Measurements from ENCODE around the gene PAIP1. TPM values are rescaled to one million over a fixed set of nuclear protein-coding genes. Genes with fewer than 3 reads are reported as not detected.

PAIP1 gene
- total RNA-seq: 79.9 and 93.7 TPM in 2 replicates

GRCh38 chr5:43556857-43557542, at the start of gene PAIP1:
Gene PAIP1, minus strand, starts transcription at chr5:43557077. Its CDS starts 231 bp downstream, at chr5:43556846.

DNA sequence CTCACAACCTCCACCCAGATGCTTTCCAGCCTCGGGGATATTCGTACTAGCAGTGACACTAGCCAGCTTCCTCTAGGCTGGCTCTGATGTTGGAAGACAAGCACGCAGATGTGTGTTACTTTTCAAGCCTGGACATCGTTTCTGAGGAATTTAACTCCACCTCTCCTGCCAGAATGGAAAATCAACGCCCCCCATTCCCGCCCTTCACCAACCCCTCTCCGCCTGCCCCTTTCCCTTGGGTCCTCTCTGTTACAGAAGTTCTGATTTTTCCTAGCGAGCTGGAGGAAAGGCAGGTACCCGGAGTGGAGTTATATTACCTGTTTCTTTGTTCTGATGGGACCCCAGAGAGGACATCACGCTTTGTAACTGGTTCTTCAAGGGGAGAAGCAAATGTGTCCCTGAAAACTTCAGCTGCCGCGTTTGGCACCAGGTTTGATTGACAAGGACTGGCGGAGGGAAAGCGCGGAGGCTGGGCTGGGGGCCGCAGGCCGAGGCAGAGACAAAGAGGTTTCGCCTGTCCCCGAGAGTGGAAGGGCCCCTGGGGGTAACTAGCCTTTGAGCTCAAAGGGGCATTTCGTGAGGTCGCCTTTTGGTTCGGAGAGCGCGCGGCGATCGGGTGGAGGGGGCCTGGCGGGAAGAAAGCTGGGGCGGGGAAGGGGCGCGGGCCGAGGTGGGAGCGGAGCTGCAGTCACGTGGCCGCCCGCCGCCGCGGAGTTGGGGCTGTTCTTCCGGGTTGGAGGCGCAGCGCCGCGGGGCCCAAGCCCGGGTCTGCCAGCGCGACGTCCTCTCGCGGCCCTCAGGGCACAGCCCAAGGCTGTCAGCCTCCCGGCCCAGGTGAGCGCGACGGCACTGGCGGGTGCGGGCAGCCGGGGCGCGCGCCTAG, 45.8 kb upstream of the PAIP1 start, which contains the start of gene NNT:
NNT (plus strand) TSS at position 720 of the 883 bp plus-strand sequence. CDS start 6,016 bp downstream, outside the sequence.

GRCh38 chr5:43514816-43515677, 41.8 kb downstream of the PAIP1 start, which contains the start of gene C5orf34:
Gene C5orf34, minus strand, starts transcription at chr5:43515148. Its CDS starts 5,809 bp downstream, at chr5:43509339.

DNA sequence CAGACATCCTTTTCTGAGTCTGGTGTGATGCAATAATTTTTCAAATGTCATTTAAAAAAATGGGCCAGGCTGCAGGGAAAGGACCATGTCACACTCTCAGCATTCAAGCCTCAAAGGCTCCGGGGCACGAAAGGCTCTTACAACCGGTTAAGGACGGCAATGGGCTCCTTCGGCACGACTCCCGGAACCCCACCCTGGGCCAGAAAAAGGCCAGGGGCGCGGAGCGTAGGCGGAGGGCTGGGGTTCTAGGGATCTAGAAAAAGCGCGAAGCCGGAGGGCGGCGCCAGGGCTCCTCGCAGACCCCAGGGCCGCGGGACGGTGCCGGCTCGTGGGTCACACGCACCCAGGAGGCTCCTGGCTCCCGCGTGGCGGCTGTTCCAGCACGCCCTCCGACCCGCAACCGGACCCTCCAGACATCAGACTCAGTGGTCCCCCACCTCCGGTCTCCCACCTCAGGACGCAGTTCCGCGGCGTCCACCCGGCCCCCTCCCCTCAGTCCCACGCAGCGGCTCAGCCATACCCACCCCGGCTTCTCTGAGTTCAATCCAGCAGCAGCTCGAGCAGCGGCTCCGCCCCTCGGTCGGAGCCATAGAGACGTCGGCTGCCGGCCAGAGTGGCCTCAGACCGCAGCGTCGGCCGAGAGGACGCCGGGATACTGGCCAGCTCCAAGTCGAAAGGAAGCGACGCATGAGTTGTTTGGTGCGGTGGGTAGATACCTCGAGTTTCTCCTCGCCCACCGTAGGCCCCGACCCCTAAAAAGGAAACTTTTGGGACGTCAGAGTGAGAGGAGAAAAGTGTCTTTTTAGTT, 73.4 kb downstream of the PAIP1 start, which contains the start of gene TMEM267:
TMEM267 (minus strand) TSS at position 568 of the 808 bp plus-strand sequence. CDS start 29,896 bp downstream, outside the sequence.

Other genes with a start within 250 kb of the PAIP1 start
- gene HMGCS1, start 243.7 kb downstream of the PAIP1 start, total RNA-seq: 30.9 and 31.2 TPM in 2 replicates
- 1.3 and 2.4 TPM in 2 replicates for gene CCL28, start 144.7 kb downstream of the PAIP1 start, total RNA-seq
- gene TMEM267, start 73.2 kb downstream of the PAIP1 start, total RNA-seq: 6.2 and 10.2 TPM in 2 replicates
- gene C5orf34, start 41.9 kb downstream of the PAIP1 start, total RNA-seq: 1.3 and 1.5 TPM in 2 replicates
- 80.8 and 89.1 TPM in 2 replicates for gene NNT, start 46.1 kb upstream of the PAIP1 start, total RNA-seq

Measured in dermis lymphatic vessel endothelial cell (primary cell).